HepG2 (cell line): Measurements from ENCODE around the gene FCER1G. TPM values are rescaled to one million over a fixed set of nuclear protein-coding genes. Genes with fewer than 3 reads are reported as not detected.

Experiments
- ADNP ChIP-seq: sonication (generic); formaldehyde crosslinking; IDR thresholded peaks from 2 replicates; pipeline ENCODE4 v1.4.0; 2020; ENCODE audit warnings: missing genetic modification reagents
- CHCHD3 ChIP-seq: sonication (generic); formaldehyde crosslinking; IDR thresholded peaks from 2 replicates; pipeline ENCODE4 v1.8.0; 2022; ENCODE audit warnings: mild to moderate bottlenecking, missing genetic modification reagents, moderate library complexity
- FOXM1 ChIP-seq: sonication (generic); formaldehyde crosslinking; IDR thresholded peaks from 2 replicates; pipeline ENCODE4 v1.5.0; 2020; ENCODE audit warnings: missing genetic modification reagents
- GTF3A ChIP-seq: sonication (generic); formaldehyde crosslinking; conservative IDR thresholded peaks from 2 replicates; pipeline ENCODE4 v1.4.0; 2020; ENCODE audit warnings: mild to moderate bottlenecking, missing genetic modification reagents
- IRF2 ChIP-seq: IDR thresholded peaks from 2 replicates; pipeline ENCODE4 v1.6.1; 2018; ENCODE audit warnings: missing genetic modification reagents, missing compliant biosample characterization
- JARID2 ChIP-seq: sonication (generic); formaldehyde crosslinking; IDR thresholded peaks from 2 replicates; pipeline ENCODE4 v1.8.1; 2023; ENCODE audit warnings: missing genetic modification reagents, inconsistent platforms; ENCODE audit not compliant: insufficient replicate concordance
- MEIS1 ChIP-seq: sonication (generic); formaldehyde crosslinking; IDR thresholded peaks from 2 replicates; pipeline ENCODE4 v1.9.0; 2021; ENCODE audit warnings: mild to moderate bottlenecking, missing genetic modification reagents, moderate library complexity, borderline replicate concordance
- NFYB ChIP-seq: sonication (generic); formaldehyde crosslinking; IDR thresholded peaks from 2 replicates; pipeline ENCODE4 v1.4.0; 2020; ENCODE audit warnings: missing genetic modification reagents
- PCBP2 ChIP-seq: fragments of 200-400 bp; formaldehyde crosslinking; optimal IDR thresholded peaks from 2 replicates; pipeline ENCODE3; 2018; ENCODE audit warnings: low read length, low read depth; ENCODE audit not compliant: poor library complexity, severe bottlenecking
- POLR2AphosphoS5 ChIP-seq: IDR thresholded peaks from 2 replicates; pipeline ENCODE4 v1.6.1; 2012; ENCODE audit warnings: low read depth, low read length
- SCMH1 ChIP-seq: sonication (generic); formaldehyde crosslinking; IDR thresholded peaks from 2 replicates; pipeline ENCODE4 v1.9.0; 2021; ENCODE audit warnings: missing genetic modification reagents, mild to moderate bottlenecking, borderline replicate concordance
- SMAD3 ChIP-seq: sonication (generic); formaldehyde crosslinking; IDR thresholded peaks from 2 replicates; pipeline ENCODE4 v1.4.0; 2020; ENCODE audit warnings: missing genetic modification reagents
- SNRNP70 ChIP-seq: fragments of 200-400 bp; formaldehyde crosslinking; IDR thresholded peaks from 2 replicates; pipeline ENCODE4 v1.6.1; 2017; ENCODE audit warnings: mild to moderate bottlenecking, low read depth, low read length, moderate library complexity
- TCF12 ChIP-seq, 2 experiments: fragments of 450-650 bp in 1 of 2; sonication (generic) in 1 of 2; formaldehyde crosslinking in 1 of 2; IDR thresholded peaks; 2 replicates each; pipeline versions ENCODE4 v1.6.1 to v1.8.0; 2017 to 2022; ENCODE audit warnings: antibody characterized with exemption in 1 of 2, mild to moderate bottlenecking in 1 of 2, missing genetic modification reagents in 1 of 2, moderate library complexity in 1 of 2
- TFDP1 ChIP-seq: IDR thresholded peaks from 2 replicates; pipeline ENCODE4 v1.6.1; 2016; ENCODE audit warnings: missing compliant biosample characterization, missing genetic modification reagents, borderline replicate concordance
- TOE1 ChIP-seq: sonication (generic); formaldehyde crosslinking; IDR thresholded peaks from 2 replicates; pipeline ENCODE4 v1.4.0; 2020; ENCODE audit warnings: mild to moderate bottlenecking, missing genetic modification reagents
- TRIM22 ChIP-seq: fragments of 450-650 bp; IDR thresholded peaks from 2 replicates; pipeline ENCODE4 v1.6.1; 2017
- U2AF2 ChIP-seq: fragments of 200-400 bp; formaldehyde crosslinking; IDR thresholded peaks from 2 replicates; pipeline ENCODE4 v1.6.1; 2017; ENCODE audit warnings: low read depth, mild to moderate bottlenecking, low read length
- YEATS4 ChIP-seq: sonication (generic); formaldehyde crosslinking; IDR thresholded peaks from 2 replicates; pipeline ENCODE4 v1.4.0; 2020; ENCODE audit warnings: missing genetic modification reagents, borderline replicate concordance
- ZNF343 ChIP-seq: sonication (generic); formaldehyde crosslinking; IDR thresholded peaks from 2 replicates; pipeline ENCODE4 v1.4.0; 2020; ENCODE audit warnings: mild to moderate bottlenecking, missing genetic modification reagents
- ZNF350 ChIP-seq: sonication (generic); formaldehyde crosslinking; IDR thresholded peaks from 2 replicates; pipeline ENCODE4 v1.4.0; 2020; ENCODE audit warnings: mild to moderate bottlenecking, low read depth, missing genetic modification reagents, borderline replicate concordance
- ZNF672 ChIP-seq: sonication (generic); formaldehyde crosslinking; IDR thresholded peaks from 2 replicates; pipeline ENCODE4 v1.8.1; 2022; ENCODE audit warnings: missing genetic modification reagents
- ZNF747 ChIP-seq: sonication (generic); formaldehyde crosslinking; IDR thresholded peaks from 2 replicates; pipeline ENCODE4 v1.8.1; 2023; ENCODE audit warnings: missing genetic modification reagents, mild to moderate bottlenecking, borderline replicate concordance
- ZNF781 ChIP-seq: sonication (generic); formaldehyde crosslinking; IDR thresholded peaks from 2 replicates; pipeline ENCODE4 v1.5.1; 2020; ENCODE audit warnings: borderline replicate concordance, mild to moderate bottlenecking, missing genetic modification reagents; ENCODE audit errors: not compliant biosample characterization
- ZZZ3 ChIP-seq: sonication (generic); formaldehyde crosslinking; IDR thresholded peaks from 2 replicates; pipeline ENCODE4 v1.4.0; 2020; ENCODE audit warnings: missing genetic modification reagents, mild to moderate bottlenecking, borderline replicate concordance
- polyA plus RNA-seq, 8 experiments: library from polyadenylated mRNA; depleted of rRNA in 3 of 8; stranded (reverse) in 7 of 8; unstranded in 1 of 8; fragments of >200 nt; fragmentation: Illumina TruSeq in 4 of 8; extraction: Trizol in 4 of 8; gene quantifications; 2 replicates each; pipeline versions ENCODE4 v1.2.1 to v1.2.3, GENCODE V29; 2011 to 2016; ENCODE audit warnings: low read depth in 4 of 8, missing spikeins in 1 of 8, mixed read lengths in 1 of 8; ENCODE audit not compliant: insufficient read depth in 1 of 8
- total RNA-seq, 5 experiments: library from RNA; depleted of rRNA; stranded (reverse); fragments of >200 nt; fragmentation: Illumina TruSeq; extraction: Trizol; gene quantifications; 2 replicates each; pipeline ENCODE4 v1.2.3, GENCODE V29; 2016; ENCODE audit warnings: low read depth in 1 of 5
- TF ChIP-seq, protein P1 (sequence below): sonication (generic); formaldehyde crosslinking; IDR thresholded peaks from 2 replicates; pipeline ENCODE4 v1.8.0; 2022; ENCODE audit warnings: missing genetic modification reagents, low read depth, mild to moderate bottlenecking, borderline replicate concordance
- TF ChIP-seq, protein P2 (sequence below): sonication (generic); formaldehyde crosslinking; IDR thresholded peaks from 2 replicates; pipeline ENCODE4 v1.4.0; 2020; ENCODE audit warnings: missing genetic modification reagents, low read depth, mild to moderate bottlenecking, borderline replicate concordance

Gene FCER1G
- total and polyA plus RNA-seq, 2 of the 13 experiments (the other 11 are each of a cell fraction or from before 2014, with no cell fraction given): 1.3 to 6.4 TPM

DNA sequence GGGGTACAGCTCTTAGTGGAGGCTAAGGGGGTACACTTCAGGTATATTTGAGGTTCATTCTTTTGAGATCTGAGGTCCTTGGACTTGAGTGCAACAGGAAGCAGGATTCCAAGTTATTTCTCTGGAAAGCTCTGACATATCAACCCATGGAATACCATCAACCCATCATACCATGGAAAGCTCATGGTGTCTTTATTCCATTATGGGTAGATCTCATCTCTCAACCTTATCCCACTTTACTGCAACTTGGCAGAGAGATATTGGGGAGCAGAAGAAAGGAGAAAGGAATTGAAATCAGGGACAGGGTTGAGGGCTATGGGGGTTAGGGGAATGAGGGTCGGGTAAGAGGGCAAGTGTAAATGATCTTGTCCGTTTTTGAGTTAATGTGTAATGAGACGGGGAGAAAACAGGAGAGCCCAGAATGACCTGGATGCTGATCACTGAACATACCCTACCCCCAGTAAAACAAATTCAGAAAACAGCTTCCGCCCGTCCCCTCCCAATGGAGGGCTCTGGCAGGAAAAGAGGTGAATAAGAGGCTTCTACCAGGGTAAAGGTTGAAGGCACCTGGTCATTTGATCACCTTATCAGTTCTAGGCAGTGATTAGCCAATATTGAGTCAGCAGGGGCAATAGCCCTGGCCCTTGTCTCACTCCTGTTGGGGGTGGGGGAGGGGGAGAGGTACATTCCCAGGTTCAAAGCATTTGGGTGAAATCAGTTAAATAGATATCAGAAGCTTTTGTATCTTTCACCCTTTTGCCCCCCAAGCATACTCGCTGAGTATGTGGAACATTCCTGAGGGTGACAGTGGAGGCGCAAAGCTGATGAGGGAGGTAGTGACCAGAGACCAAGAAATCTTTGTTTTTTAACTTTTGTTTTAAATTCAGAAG, 9.0 kb downstream of the FCER1G start (continued):
- TF ChIP-seq, protein P1, sequence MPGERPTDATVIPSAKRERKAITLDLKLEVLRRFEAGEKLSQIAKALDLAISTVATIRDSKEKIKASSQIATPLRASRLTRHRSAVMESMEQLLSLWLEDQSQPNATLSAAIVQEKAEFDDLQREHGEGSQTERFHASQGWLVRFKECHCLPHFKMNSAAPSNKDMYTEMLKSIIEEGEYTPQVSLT (CRISPR knock-in tag): no peak
- no peak for TF ChIP-seq ADNP (CRISPR knock-in tag)
- TF ChIP-seq IRF2 (CRISPR knock-in tag): no peak; the same call in 1 of the 2 replicates
- TF ChIP-seq ZNF350 (CRISPR knock-in tag): peak; percentile 21; the same call in 1 of the 2 replicates
- peak; percentile 17; the same call in 1 of the 2 replicates for TF ChIP-seq POLR2AphosphoS5
- TF ChIP-seq FOXM1 (CRISPR knock-in tag): no peak
- TF ChIP-seq NFYB (CRISPR knock-in tag): peak; percentile 11; the same call in 1 of the 2 replicates
- no peak; the same call in 1 of the 2 replicates for TF ChIP-seq YEATS4 (CRISPR knock-in tag)
- TF ChIP-seq U2AF2: no peak
- no peak for TF ChIP-seq PCBP2
- TF ChIP-seq GTF3A (CRISPR knock-in tag): no peak
- TF ChIP-seq MEIS1 (CRISPR knock-in tag): no peak
- no peak for TF ChIP-seq ZNF672
- TF ChIP-seq ZNF343 (CRISPR knock-in tag): no peak
- no peak for TF ChIP-seq TRIM22
- no peak for TF ChIP-seq TFDP1
- TF ChIP-seq CHCHD3 (CRISPR knock-in tag): no peak
- TF ChIP-seq SCMH1: no peak
- TF ChIP-seq TCF12 (IDR thresholded peaks at IDR 0.05): no peak
- TF ChIP-seq TCF12 (CRISPR knock-in tag; IDR thresholded peaks at IDR 0.05): peak; percentile 93
- TF ChIP-seq TOE1 (CRISPR knock-in tag): no peak
- TF ChIP-seq ZNF747 (CRISPR knock-in tag): no peak
- TF ChIP-seq, protein P2, sequence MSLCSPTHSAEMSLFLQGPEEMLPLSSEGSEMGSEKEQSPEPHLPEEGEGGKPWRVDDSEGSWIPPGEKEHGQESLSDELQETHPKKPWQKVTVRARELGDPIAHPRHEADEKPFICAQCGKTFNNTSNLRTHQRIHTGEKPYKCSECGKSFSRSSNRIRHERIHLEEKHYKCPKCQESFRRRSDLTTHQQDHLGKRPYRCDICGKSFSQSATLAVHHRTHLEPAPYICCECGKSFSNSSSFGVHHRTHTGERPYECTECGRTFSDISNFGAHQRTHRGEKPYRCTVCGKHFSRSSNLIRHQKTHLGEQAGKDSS (CRISPR knock-in tag): no peak
- TF ChIP-seq JARID2: no peak
- peak; percentile 33; the same call in 1 of the 2 replicates for TF ChIP-seq SMAD3
- TF ChIP-seq ZZZ3 (CRISPR knock-in tag): no peak
- no peak for TF ChIP-seq SNRNP70
- TF ChIP-seq ZNF781 (CRISPR knock-in tag): no peak
